Cardiac fibroblast (primary cell): ENCODE results near the gene TTC3.

Experiments
- DNase-seq, 2 donors: peaks; one replicate each; pipeline versions ENCODE4 v3.0.0 to v3.0.0-alpha.2; 2010; ENCODE audit warnings: low read depth in 2 of 2
- H3K4me3 ChIP-seq, 2 donors: replicated peaks in 1 of 2; 1 replicate in 1 of 2; 2 replicates in 1 of 2; pipeline ENCODE4 v1.5.1; 2011; ENCODE audit warnings: low read depth in 2 of 2, low read length in 2 of 2, mild to moderate bottlenecking in 2 of 2, moderate library complexity in 1 of 2
- CTCF ChIP-seq: IDR thresholded peaks from one replicate; pipeline ENCODE4 v1.5.1; 2011; ENCODE audit warnings: low read depth, mild to moderate bottlenecking, low read length, inconsistent platforms

TTC3 gene

GRCh38 chr21:37226041-37226920 lies 153.2 kb downstream of the TTC3 start:
- DNase-seq: no peak
- TF ChIP-seq CTCF: no peak
- H3K4me3 ChIP-seq: no peak overlapping the region

GRCh38 chr21:37227071-37228002 lies 154.3 kb downstream of the TTC3 start:
- DNase-seq: no peak
- H3K4me3 ChIP-seq: no peak overlapping the region
- TF ChIP-seq CTCF: no peak

- no peak overlapping the region for H3K4me3 ChIP-seq
- DNase-seq: no peak
- no peak for TF ChIP-seq CTCF
Measured at GRCh38 chr21:37228003-37228400, 154.9 kb downstream of the TTC3 start.

GRCh38 chr21:37230632-37231248 lies 157.7 kb downstream of the TTC3 start:
- no peak for DNase-seq
- no peak overlapping the region for H3K4me3 ChIP-seq
- TF ChIP-seq CTCF: no peak

GRCh38 chr21:37231249-37231645 lies 158.2 kb downstream of the TTC3 start:
- DNase-seq: no peak
- no peak for TF ChIP-seq CTCF

GRCh38 chr21:37231671-37232070 lies 158.6 kb downstream of the TTC3 start:
- no peak overlapping the region for H3K4me3 ChIP-seq
- TF ChIP-seq CTCF: no peak
- DNase-seq: no peak

More at GRCh38 chr21:37231249-37231645, 158.2 kb downstream of the TTC3 start:
- H3K4me3 ChIP-seq: no peak overlapping the region
